Left colon (tissue), 2 donors: ENCODE measurements around the gene ANO3. TPM values are rescaled to one million over a fixed set of nuclear protein-coding genes. Genes with fewer than 3 reads are reported as not detected.

ENCODE experiments used
- ATAC-seq: fragments of 200-7000 bp; cut with Tn5 transposase; one replicate; pipeline ENCODE4 v1.9.1; 2020; ENCODE audit warnings: mild to moderate bottlenecking, moderate library complexity
- DNase-seq, 2 donors: peaks; one replicate each; pipeline ENCODE4 v3.0.0-alpha.2; 2020
- intact Hi-C, 2 donors: fragments of 100-400 bp; cut with DNase I in 1 of 2; cut with micrococcal nuclease in 1 of 2; formaldehyde crosslinking; loops; one replicate each; pipeline versions ENCODE4 v1.11.2 to v1.14.0; 2022; cut with DNase I, micrococcal nuclease
- total RNA-seq, 2 donors: library from RNA; stranded (reverse); fragmentation: NEBNext Ultra II Directional; extraction: Animal tissue kit (Norgen Biotek cat#: 25700); gene quantifications; one replicate each; pipeline ENCODE4 v1.2.1, GENCODE V29; 2021
- donor health status: DM: no; HTN: no; CAD: no.
- donor health status: DM: yes; HTN: yes; CAD: no.

The ANO3 gene
- total RNA-seq, 2 donors from 2014 or later: 0.09 to 0.36 TPM

DNA sequence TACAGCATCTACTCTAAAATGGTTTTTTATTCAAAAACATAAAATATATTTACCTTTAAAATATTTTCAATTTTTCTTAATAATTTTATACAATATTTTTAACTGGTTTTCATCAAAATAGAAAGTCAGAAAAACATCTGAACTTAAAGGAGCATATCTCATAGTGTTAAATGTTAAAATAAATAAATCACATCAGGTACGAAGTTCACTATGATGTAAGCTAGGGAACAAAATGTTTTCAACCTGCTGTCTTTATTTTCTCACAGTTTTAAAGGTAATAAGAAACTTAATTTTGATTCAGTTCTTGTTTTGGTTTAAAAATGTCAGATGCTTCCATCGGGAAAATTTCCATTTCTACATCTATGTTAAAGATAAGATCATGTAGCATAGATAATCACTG lies 142.5 kb downstream of the ANO3 start:
- ATAC-seq: no peak
- DNase-seq: no peak
- intact Hi-C loops: no loop called here

DNA sequence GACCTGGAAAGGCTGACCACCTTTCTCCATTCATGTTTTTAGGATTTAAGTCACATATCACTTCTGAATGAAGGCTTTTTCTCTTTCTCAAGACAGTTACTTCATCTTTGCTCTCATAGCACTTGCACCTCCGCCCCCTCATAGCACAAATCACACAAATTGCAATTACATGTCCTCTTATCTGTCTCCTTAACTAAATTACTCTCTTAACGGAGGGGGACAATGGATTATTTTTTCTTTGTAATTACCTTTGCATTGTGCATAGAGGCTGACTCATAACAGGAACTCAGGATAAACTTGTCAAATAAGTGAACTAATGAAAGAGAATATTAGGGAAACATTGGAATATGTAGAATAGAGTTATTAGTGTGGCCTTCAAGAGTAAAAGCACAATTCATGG lies 145.5 kb downstream of the ANO3 start:
- DNase-seq (no peak), ATAC-seq (no peak)
- intact Hi-C loops: no loop called here

- ATAC-seq: no peak
- DNase-seq: no peak
- intact Hi-C loops: no loop called here
These were observed 146.8 kb downstream of the ANO3 start for GRCh38 chr11:26478710-26479109.

DNA sequence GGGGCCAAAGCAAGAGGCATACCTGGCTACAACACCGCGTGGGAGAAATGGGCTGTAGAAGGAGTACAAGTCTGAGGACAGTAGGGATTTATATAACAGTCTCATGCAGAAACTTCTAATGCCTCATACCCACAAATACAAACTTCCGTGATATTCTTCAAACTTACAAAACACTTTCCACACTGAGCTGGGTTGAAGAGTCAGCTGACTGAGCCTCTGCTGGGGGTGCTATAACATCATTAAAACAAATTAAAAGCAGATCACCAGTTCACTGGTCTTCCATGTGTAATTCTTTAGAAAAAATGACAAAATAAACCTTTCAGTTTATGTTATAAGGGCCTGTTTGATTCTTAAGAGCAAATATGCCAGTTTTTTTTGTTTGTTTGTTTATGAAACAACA lies 148.1 kb downstream of the ANO3 start:
- DNase-seq (no peak), ATAC-seq (no peak)
- intact Hi-C loops: no loop called here

DNA sequence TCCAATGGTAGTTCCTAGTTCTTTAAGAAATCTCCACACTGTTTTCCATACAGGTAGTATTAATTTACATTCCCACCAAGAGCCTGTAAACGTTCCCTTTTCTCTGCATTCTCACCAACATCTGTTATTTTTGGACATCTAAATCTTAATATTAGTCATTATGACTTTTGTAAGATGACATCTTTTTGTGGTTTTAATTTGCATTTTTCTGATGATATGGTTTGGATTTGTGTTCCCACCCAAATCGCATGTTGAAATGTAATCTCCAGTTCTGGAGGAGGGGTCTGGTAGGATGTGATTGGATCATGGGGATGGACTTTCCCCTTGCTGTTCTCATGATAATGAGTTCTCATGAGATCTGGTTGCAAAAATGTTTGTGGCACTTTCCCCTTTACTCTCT lies 151.2 kb downstream of the ANO3 start:
- intact Hi-C loops: no loop called here
- ATAC-seq: no peak

DNA sequence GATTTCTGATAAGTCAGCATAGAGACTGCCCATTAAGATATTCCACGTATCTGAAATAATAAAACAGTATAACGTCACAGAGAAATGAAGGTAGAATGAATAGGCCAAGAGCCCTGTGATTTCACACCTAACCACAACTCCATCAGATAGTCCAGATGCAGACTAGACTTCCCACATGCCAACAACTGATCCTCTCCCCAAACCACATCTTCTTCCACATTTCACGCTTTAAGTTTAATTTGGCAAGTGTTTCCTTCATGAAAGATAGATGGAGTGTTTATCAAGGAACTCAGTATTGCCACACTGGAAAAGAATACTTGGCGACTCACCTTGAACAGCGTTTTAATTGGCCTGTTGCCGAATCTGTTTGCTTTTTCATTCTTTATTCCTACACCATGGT lies 158.6 kb downstream of the ANO3 start:
- no peak for ATAC-seq
- intact Hi-C loops: no loop called here
- no peak for DNase-seq

More for the DNA sequence above, 151.2 kb downstream of the ANO3 start:
- no peak for DNase-seq

DNA sequence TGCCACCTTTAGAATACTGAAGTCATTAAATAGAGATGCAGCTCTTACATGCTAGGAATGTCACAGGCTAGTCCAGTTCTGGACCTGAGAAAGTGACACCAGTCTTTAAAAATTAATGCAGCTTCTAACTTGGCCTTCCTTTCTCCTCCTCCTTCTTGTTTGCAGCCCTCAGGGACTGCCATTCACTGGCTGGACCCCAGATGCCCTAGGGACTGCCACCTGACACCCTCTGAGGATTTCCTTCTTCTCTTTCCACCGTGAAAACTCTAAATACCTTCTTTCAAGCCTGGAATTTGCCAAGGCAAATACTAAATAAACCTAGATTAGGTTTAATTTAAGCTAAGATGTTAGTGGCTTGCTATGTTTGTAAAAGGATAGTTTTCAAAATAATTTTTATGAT lies 161.7 kb downstream of the ANO3 start:
- no peak for DNase-seq
- intact Hi-C loops: no loop called here
- no peak for ATAC-seq

- no peak for DNase-seq
- no peak for ATAC-seq
- intact Hi-C loops: no loop called here
These were observed 175.3 kb downstream of the ANO3 start for GRCh38 chr11:26507229-26507628.

- intact Hi-C loops: no loop called here
- ATAC-seq: no peak
- no peak for DNase-seq
These were observed 178.2 kb downstream of the ANO3 start for GRCh38 chr11:26510164-26510563.

- no peak for ATAC-seq
- intact Hi-C loops: no loop called here
These were observed 178.8 kb downstream of the ANO3 start for GRCh38 chr11:26510756-26511155.

GRCh38 chr11:26512196-26512595 lies 180.3 kb downstream of the ANO3 start:
- no peak for ATAC-seq
- intact Hi-C loops: no loop called here
- no peak for DNase-seq

More at GRCh38 chr11:26510756-26511155, 178.8 kb downstream of the ANO3 start:
- no peak for DNase-seq

- intact Hi-C loops: no loop called here
- no peak for ATAC-seq
- DNase-seq: no peak
These were observed 187.5 kb downstream of the ANO3 start for GRCh38 chr11:26519469-26519868.

DNA sequence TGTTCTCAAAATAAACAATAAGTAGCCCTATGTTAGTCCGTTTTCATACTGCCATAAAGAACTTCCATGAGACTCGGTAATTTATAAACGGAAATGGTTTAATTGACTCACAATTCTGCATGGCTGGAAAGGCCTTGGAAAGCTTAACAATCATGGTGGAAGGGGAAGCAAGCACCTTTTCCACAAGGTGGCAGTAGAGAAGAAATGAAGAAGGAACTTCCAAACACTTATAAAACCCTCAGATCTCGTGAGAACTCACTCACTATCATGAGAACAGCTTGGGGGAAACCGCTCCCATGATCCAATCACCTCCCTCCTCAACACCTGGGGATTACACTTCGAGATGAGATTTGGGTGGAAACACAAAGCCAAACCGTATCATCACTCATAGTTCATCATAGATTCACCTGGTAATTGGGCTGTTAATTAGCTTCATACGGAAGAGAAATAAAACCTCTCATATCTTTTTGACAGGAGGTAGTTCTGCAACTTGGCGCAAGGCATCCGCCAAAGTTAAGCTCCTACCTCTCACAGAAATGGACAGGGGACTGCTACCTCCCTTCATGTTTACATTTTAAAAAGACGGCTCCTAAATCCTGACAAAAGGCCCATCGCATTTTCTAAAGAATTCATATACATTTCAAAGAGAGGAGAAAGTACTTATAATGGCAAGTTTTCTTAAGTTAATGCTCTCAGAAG lies 191.1 kb downstream of the ANO3 start:
- intact Hi-C loops: no loop called here
- ATAC-seq (no peak), DNase-seq (no peak)

- ATAC-seq (no peak), DNase-seq (no peak)
- intact Hi-C loops: no loop called here
These were observed 195.8 kb downstream of the ANO3 start for GRCh38 chr11:26527685-26528084.

- intact Hi-C loops: no loop called here
- no peak for DNase-seq
- ATAC-seq: no peak
These were observed 205.4 kb downstream of the ANO3 start for GRCh38 chr11:26537341-26537740.

DNA sequence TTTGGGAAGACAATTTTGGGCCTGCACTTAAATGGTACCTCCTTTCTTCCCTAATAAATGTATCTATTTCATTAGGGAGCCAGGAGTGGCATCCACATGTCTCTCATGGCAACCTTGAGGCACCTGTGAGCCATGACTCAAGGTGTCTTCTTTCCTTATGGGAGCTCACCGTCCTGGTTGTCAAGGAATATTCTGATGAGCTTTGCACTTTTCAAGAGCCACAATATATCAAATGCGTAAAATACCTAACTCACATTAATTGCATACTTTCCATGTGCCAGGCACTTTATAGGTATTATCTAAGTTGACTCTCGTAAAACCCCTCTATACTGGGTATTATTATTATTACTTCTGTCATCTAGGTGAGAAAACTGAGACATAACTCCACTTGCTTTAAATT lies 207.6 kb downstream of the ANO3 start:
- no peak for ATAC-seq
- DNase-seq: no peak
- intact Hi-C loops: no loop called here

DNA sequence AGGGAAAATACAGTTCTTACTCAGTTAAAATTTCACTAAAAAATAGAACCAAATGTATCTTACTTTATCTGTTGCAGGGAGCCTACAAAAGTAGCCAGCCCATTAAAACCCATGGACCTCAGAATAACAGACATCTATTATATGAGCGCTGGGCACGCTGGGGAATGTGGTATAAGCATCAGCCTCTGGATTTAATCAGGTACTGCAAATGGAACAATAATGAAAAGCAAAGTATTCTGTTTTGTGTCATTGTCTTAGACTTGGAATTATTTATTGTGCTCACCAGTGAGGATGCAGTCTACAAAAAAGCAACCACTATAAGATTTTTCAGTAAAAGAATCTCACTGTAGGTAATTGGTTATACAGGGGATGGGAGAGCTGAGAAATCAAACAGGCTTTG lies 209.9 kb downstream of the ANO3 start:
- intact Hi-C loops: no loop called here
- ATAC-seq: no peak
- no peak for DNase-seq

DNA sequence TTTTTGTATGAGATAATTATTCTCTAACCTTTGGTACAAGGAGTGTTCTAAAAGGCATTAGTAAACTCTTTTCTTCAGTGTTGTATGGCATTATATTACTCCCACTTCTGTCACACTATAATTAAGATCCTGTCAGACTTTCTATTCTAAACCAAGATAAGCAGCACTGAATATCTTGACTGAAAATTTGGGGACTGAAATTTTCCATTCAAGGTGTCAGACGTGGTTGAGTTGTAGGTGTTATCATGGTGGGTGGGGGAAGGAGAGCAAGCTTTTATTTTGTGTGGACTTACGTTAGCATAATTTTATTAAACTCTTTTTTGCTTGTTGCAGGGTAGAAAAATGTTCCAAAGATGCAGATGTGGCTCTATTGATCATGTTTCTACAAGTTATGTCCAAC lies 217.2 kb downstream of the ANO3 start:
- no peak for ATAC-seq
- no peak for DNase-seq
- intact Hi-C loops: no loop called here

DNA sequence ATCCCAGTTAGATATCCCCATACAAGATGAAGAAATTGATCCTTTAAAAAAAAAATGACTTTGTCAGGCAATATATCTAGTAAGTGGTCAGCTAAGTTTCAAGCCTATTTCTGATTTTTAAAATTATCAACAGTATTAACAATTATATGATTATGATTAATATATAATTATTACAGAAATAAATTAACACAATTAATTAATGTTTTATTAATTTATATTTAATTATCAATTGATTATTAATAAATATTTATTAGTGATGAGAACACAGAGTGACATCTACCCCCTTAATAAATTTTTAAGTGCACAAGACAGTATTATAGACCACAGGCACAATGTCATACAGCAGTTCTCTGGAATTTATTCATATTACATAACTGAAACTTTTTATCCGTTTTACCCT lies 218.1 kb downstream of the ANO3 start:
- ATAC-seq (no peak), DNase-seq (no peak)
- intact Hi-C loops: no loop called here

- DNase-seq (no peak), ATAC-seq (no peak)
- intact Hi-C loops: no loop called here
These were observed 219.4 kb downstream of the ANO3 start for GRCh38 chr11:26551186-26551801.

DNA sequence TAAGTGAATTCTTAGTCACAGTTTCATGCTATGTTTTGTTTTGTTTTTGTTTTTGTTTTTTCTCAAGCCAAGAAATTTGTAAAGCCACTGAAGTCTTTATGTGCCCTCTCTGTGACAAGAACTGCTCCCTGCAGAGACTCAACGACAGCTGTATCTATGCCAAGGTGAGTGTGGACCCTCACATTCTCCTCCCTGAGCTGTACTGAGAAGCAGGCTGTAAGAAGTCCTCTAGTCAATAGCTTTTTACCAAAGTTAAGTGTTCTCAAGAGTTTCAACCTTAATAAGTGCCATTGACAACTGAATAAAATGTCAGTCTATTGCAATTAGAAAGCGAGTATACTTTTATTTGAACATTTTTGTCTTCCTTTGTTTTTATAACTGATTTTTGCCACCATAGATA lies 221.3 kb downstream of the ANO3 start:
- ATAC-seq (no peak), DNase-seq (no peak)
- intact Hi-C loops: no loop called here
